HCT116 (cell line): ENCODE data around the gene SNX9. TPM values are rescaled to one million over a fixed set of nuclear protein-coding genes. Genes with fewer than 3 reads are reported as not detected.

ENCODE experiments used
- ATAC-seq: fragments of 200-7000 bp; cut with Tn5 transposase; 2 replicates; pipeline ENCODE4 v1.9.1; 2020; ENCODE audit warnings: mild to moderate bottlenecking, moderate library complexity
- BruUV-seq: library from RNA; stranded (reverse); fragments of 400-500 nt; replicated peaks from 2 replicates; lab custom pipeline; 2021; lab: Mats Ljungman, UMichigan
- CTCF ChIA-PET: fragments of 300-600 bp; sonication (Branson Sonifier 250); formaldehyde crosslinking; loops from one replicate; lab custom pipeline; 2021; ENCODE audit warnings: antibody characterized with exemption; lab: Charles Lee
- POLR2A ChIA-PET: fragments of 300-600, 350-600 bp; sonication (Branson Sonifier 250); formaldehyde crosslinking; loops from one replicate; lab custom pipeline; 2021; ENCODE audit warnings: antibody characterized with exemption; lab: Charles Lee
- RAD21 ChIA-PET, 2 experiments: fragments of 300-600 bp; sonication (Branson Sonifier 250); formaldehyde crosslinking; loops; one replicate each; lab custom pipeline; 2023; ENCODE audit warnings: low total read pairs in 2 of 2; ENCODE audit not compliant: uncharacterized antibody in 2 of 2, unreplicated experiment in 2 of 2, low non-redundant PET in 1 of 2; lab: Charles Lee
- DNase-seq: peaks from one replicate; pipeline ENCODE4 v3.0.0-alpha.2; 2010; ENCODE audit warnings: low read depth, low spot score
- H2AFZ ChIP-seq: fragments of 200-600 bp; shearing (Covaris generic), sonication (generic); 2 replicates; pipeline ENCODE4 v1.6.1; 2017; ENCODE audit warnings: low read depth, mixed run types, mixed read lengths, antibody characterized with exemption, low read length; ENCODE audit not compliant: poor library complexity, severe bottlenecking
- H3K27ac ChIP-seq: 2 replicates; pipeline ENCODE4 v1.5.1; 2012; ENCODE audit warnings: low read depth, low read length
- H3K27me3 ChIP-seq: fragments of 200-600 bp; sonication (generic); 2 replicates; pipeline ENCODE4 v1.6.1; 2016; ENCODE audit warnings: mixed run types, low read length, mixed read lengths; ENCODE audit not compliant: insufficient read depth
- H3K36me3 ChIP-seq, 2 experiments: fragments of 200-500 bp in 1 of 2; fragments of 200-600 bp in 1 of 2; sonication (Bioruptor generic) in 1 of 2; sonication (generic) in 1 of 2; 2 replicates each; pipeline versions ENCODE4 v1.5.1 to v1.6.1; 2014 to 2016; ENCODE audit warnings: low read length in 2 of 2, inconsistent platforms in 1 of 2, mixed read lengths in 1 of 2, mixed run types in 1 of 2; ENCODE audit not compliant: insufficient read depth in 2 of 2, control insufficient read depth in 1 of 2
- H3K4me1 ChIP-seq, 2 experiments: fragments of 200-600 bp in 1 of 2; sonication (generic) in 1 of 2; 2 replicates each; pipeline versions ENCODE4 v1.5.1 to v1.6.1; 2012 to 2017; ENCODE audit warnings: low read length in 2 of 2, inconsistent platforms in 1 of 2, mild to moderate bottlenecking in 1 of 2, mixed read lengths in 1 of 2, mixed run types in 1 of 2, moderate library complexity in 1 of 2; ENCODE audit not compliant: insufficient read depth in 2 of 2, control insufficient read depth in 1 of 2
- H3K4me2 ChIP-seq: fragments of 200-600 bp; sonication (generic); 2 replicates; pipeline ENCODE4 v1.6.1; 2017; ENCODE audit warnings: mixed run types, low read length, mixed read lengths
- H3K4me3 ChIP-seq, 2 experiments: fragments of 200-600 bp in 1 of 2; sonication (generic) in 1 of 2; replicated peaks in 1 of 2; 2 replicates each; pipeline ENCODE4 v1.5.1; 2011 to 2016; ENCODE audit warnings: low read length in 2 of 2, control low read depth in 1 of 2, low read depth in 1 of 2, mild to moderate bottlenecking in 1 of 2, mixed read lengths in 1 of 2, mixed run types in 1 of 2
- H3K79me2 ChIP-seq: fragments of 200-600 bp; sonication (generic); 2 replicates; pipeline ENCODE4 v1.6.1; 2017; ENCODE audit warnings: mild to moderate bottlenecking, mixed run types, low read length, moderate library complexity, mixed read lengths; ENCODE audit not compliant: insufficient read depth
- H3K9ac ChIP-seq: fragments of 200-600 bp; sonication (generic); 2 replicates; pipeline ENCODE4 v1.6.1; 2016; ENCODE audit warnings: low read length, mixed read lengths
- H3K9me2 ChIP-seq: fragments of 200-600 bp; sonication (generic), shearing (Covaris generic); 2 replicates; pipeline ENCODE4 v1.6.1; 2017; ENCODE audit warnings: mixed run types, mild to moderate bottlenecking, moderate library complexity; ENCODE audit not compliant: insufficient read depth
- H3K9me3 ChIP-seq, 2 experiments: fragments of 200-500 bp in 1 of 2; fragments of 200-600 bp in 1 of 2; sonication (Bioruptor generic) in 1 of 2; sonication (generic) in 1 of 2; 2 replicates each; pipeline ENCODE4 v1.6.1; 2014 to 2017; ENCODE audit warnings: low read length in 2 of 2, mixed read lengths in 2 of 2, inconsistent platforms in 1 of 2, low read depth in 1 of 2, mild to moderate bottlenecking in 1 of 2, mixed run types in 1 of 2, moderate library complexity in 1 of 2; ENCODE audit not compliant: control insufficient read depth in 1 of 2, insufficient read depth in 1 of 2
- H4K20me1 ChIP-seq: fragments of 200-600 bp; sonication (generic), shearing (Covaris generic); 2 replicates; pipeline ENCODE4 v1.6.1; 2017; ENCODE audit warnings: mixed run types, mild to moderate bottlenecking, moderate library complexity; ENCODE audit not compliant: insufficient read depth
- ATF3 ChIP-seq: IDR thresholded peaks from 2 replicates; pipeline ENCODE4 v1.6.1; 2012
- CBX3 ChIP-seq: IDR thresholded peaks from 2 replicates; pipeline ENCODE4 v1.6.1; 2012; ENCODE audit warnings: low read depth
- ELF1 ChIP-seq: IDR thresholded peaks from 2 replicates; pipeline ENCODE4 v1.6.1; 2012; ENCODE audit warnings: low read depth, borderline replicate concordance
- EZH2 ChIP-seq: fragments of 200-600 bp; sonication (generic); IDR thresholded peaks from 2 replicates; pipeline ENCODE4 v1.6.1; 2017; ENCODE audit warnings: antibody characterized with exemption, mixed run types
- EZH2phosphoT487 ChIP-seq: fragments of 200-600 bp; IDR thresholded peaks from 2 replicates; pipeline ENCODE4 v1.6.1; 2018; ENCODE audit warnings: antibody characterized with exemption, borderline replicate concordance
- FOSL1 ChIP-seq: IDR thresholded peaks from 2 replicates; pipeline ENCODE4 v1.6.1; 2012; ENCODE audit warnings: low read depth
- JUND ChIP-seq: IDR thresholded peaks from 2 replicates; pipeline ENCODE4 v1.6.1; 2012
- MAX ChIP-seq: IDR thresholded peaks from 2 replicates; pipeline ENCODE4 v1.6.1; 2012
- POLR2A ChIP-seq: IDR thresholded peaks from 2 replicates; pipeline ENCODE4 v1.7.0; 2011; ENCODE audit warnings: borderline replicate concordance; ENCODE audit not compliant: insufficient read depth, insufficient read length; ENCODE audit errors: extremely low read depth
- RAD21 ChIP-seq: IDR thresholded peaks from 2 replicates; pipeline ENCODE4 v1.6.1; 2012; ENCODE audit warnings: low read depth, mild to moderate bottlenecking
- SIN3A ChIP-seq: IDR thresholded peaks from 2 replicates; pipeline ENCODE4 v1.6.1; 2012; ENCODE audit warnings: low read depth
- SP1 ChIP-seq: IDR thresholded peaks from 2 replicates; pipeline ENCODE4 v1.6.1; 2012; ENCODE audit warnings: low read depth
- TCF7L2 ChIP-seq: IDR thresholded peaks from 2 replicates; pipeline ENCODE4 v1.7.0; 2011; ENCODE audit warnings: borderline replicate concordance, inconsistent platforms; ENCODE audit not compliant: insufficient read depth, insufficient read length; ENCODE audit errors: extremely low read depth
- YY1 ChIP-seq: IDR thresholded peaks from 2 replicates; pipeline ENCODE4 v1.6.1; 2011; ENCODE audit warnings: low read length, low read depth, moderate library complexity, mild to moderate bottlenecking; ENCODE audit not compliant: insufficient replicate concordance; ENCODE audit errors: extremely low read depth
- ZBTB33 ChIP-seq: IDR thresholded peaks from 2 replicates; pipeline ENCODE4 v1.6.1; 2011; ENCODE audit warnings: mild to moderate bottlenecking, low read length, moderate library complexity; ENCODE audit not compliant: insufficient replicate concordance; ENCODE audit errors: extremely low read depth
- ZNF274 ChIP-seq: fragments of 200-500 bp; sonication (Bioruptor generic); IDR thresholded peaks from 2 replicates; pipeline ENCODE4 v1.6.1; 2014; ENCODE audit warnings: mild to moderate bottlenecking, low read depth, low read length, inconsistent platforms
- intact Hi-C: fragments of 100-400 bp; cut with micrococcal nuclease; formaldehyde crosslinking; loops from 2 replicates; pipeline ENCODE4 v1.10.0; 2022
- total RNA-seq: library from RNA; stranded (reverse); gene quantifications from one replicate; pipeline ENCODE4 v1.2.1, GENCODE V29; 2021; ENCODE audit not compliant: unreplicated experiment
- TF ChIP-seq, protein P1 (sequence below): IDR thresholded peaks from 2 replicates; pipeline ENCODE4 v1.6.1; 2012; ENCODE audit warnings: low read depth

Gene SNX9
- total RNA-seq, 1 experiment from 2014 or later, result 42.5 TPM

GRCh38 chr6:157954150-157955117 is 131.4 kb downstream of the SNX9 start:
- ChIA-PET RAD21 (no interaction called here), POLR2A (no interaction called here), CTCF (no interaction called here)
- Histone ChIP-seq H3K27ac (no peak overlapping the region), H2AFZ (peak overlapping the region; percentile 94), H4K20me1 (no peaks in the 10 kb centered on the region), H3K36me3 (no peaks in the 10 kb centered on the region), H3K4me1 (peaks cover 12 to 30% of the 10 kb centered on the region in 2 experiments; a peak in 3 of 4 replicates), H3K9me2 (no peaks in the 10 kb centered on the region), H3K4me3 (peak overlapping the region; percentile 17 to 42), H3K27me3 (no peaks in the 10 kb centered on the region), H3K4me2 (peak overlapping the region; percentile 78), H3K9ac (peak overlapping the region; percentile 18; the same call in 1 of the 2 replicates), H3K9me3 (peaks cover 4% of the 10 kb centered on the region in 2 experiments; a peak in 3 of 4 replicates), H3K79me2 (no peaks in the 10 kb centered on the region)
- ATAC-seq, result peak; percentile 85
- DNase-seq, result no peak
- BruUV-seq, result no TSS peak
- intact Hi-C loops, result loop anchor here (10.0 kb wide), 1 partner anchor 290 kb away; no protein-coding TSS in a partner anchor
- TF ChIP-seq JUND (no peak), YY1 (no peak), EZH2 (no peak), ZBTB33 (no peak), RAD21 (peak; percentile 73), EZH2phosphoT487 (no peak), CBX3 (0 out of 2 replicates have a peak, but pooled peaks have one; percentile 13), POLR2A (no peak), TCF7L2 (no peak), ATF3 (no peak), FOSL1 (no peak), ZNF274 (no peak), SIN3A (no peak), MAX (no peak), ELF1 (no peak), SP1 (no peak; the same call in 1 of the 2 replicates)
- TF ChIP-seq, protein P1, sequence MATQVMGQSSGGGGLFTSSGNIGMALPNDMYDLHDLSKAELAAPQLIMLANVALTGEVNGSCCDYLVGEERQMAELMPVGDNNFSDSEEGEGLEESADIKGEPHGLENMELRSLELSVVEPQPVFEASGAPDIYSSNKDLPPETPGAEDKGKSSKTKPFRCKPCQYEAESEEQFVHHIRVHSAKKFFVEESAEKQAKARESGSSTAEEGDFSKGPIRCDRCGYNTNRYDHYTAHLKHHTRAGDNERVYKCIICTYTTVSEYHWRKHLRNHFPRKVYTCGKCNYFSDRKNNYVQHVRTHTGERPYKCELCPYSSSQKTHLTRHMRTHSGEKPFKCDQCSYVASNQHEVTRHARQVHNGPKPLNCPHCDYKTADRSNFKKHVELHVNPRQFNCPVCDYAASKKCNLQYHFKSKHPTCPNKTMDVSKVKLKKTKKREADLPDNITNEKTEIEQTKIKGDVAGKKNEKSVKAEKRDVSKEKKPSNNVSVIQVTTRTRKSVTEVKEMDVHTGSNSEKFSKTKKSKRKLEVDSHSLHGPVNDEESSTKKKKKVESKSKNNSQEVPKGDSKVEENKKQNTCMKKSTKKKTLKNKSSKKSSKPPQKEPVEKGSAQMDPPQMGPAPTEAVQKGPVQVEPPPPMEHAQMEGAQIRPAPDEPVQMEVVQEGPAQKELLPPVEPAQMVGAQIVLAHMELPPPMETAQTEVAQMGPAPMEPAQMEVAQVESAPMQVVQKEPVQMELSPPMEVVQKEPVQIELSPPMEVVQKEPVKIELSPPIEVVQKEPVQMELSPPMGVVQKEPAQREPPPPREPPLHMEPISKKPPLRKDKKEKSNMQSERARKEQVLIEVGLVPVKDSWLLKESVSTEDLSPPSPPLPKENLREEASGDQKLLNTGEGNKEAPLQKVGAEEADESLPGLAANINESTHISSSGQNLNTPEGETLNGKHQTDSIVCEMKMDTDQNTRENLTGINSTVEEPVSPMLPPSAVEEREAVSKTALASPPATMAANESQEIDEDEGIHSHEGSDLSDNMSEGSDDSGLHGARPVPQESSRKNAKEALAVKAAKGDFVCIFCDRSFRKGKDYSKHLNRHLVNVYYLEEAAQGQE, result no peak
